GM23338 (cell line): Measurements from ENCODE around the gene ODAD4.

Source experiments
- CTCF ChIP-seq, 2 experiments: fragments of 200-600 bp in 1 of 2; sonication (generic) in 1 of 2; conservative IDR thresholded peaks; 2 replicates each; pipeline versions ENCODE4 v1.5.1 to v1.6.1; 2016 to 2017; ENCODE audit warnings: antibody characterized with exemption in 2 of 2, low read depth in 2 of 2, mild to moderate bottlenecking in 2 of 2, moderate library complexity in 1 of 2
- POLR2AphosphoS5 ChIP-seq: IDR thresholded peaks from 2 replicates; pipeline ENCODE4 v1.6.1; 2016; ENCODE audit warnings: antibody characterized with exemption, low read depth
- STAT1 ChIP-seq: IDR thresholded peaks from one replicate; pipeline ENCODE4 v1.6.1; 2016; ENCODE audit warnings: antibody characterized with exemption; ENCODE audit not compliant: unreplicated experiment

GRCh38 chr17:41986634-41987033 lies 56.2 kb downstream of the ODAD4 start:
- TF ChIP-seq STAT1, result no peak
- no peak for TF ChIP-seq POLR2AphosphoS5
- no peak for TF ChIP-seq CTCF (conservative IDR thresholded peaks at IDR 0.05; ENCODE audit: low read depth in 2 of 2)
